NCI-H2171 (cell line): ENCODE measurements around the gene RASSF7.

Experiments used
- DNase-seq: peaks from one replicate; lab custom pipeline; 2025; lab: John Stamatoyannopoulos, UW

Gene RASSF7

GRCh38 chr11:610146-610801 lies 49.5 kb downstream of the RASSF7 start:
- no peak for DNase-seq

DNA sequence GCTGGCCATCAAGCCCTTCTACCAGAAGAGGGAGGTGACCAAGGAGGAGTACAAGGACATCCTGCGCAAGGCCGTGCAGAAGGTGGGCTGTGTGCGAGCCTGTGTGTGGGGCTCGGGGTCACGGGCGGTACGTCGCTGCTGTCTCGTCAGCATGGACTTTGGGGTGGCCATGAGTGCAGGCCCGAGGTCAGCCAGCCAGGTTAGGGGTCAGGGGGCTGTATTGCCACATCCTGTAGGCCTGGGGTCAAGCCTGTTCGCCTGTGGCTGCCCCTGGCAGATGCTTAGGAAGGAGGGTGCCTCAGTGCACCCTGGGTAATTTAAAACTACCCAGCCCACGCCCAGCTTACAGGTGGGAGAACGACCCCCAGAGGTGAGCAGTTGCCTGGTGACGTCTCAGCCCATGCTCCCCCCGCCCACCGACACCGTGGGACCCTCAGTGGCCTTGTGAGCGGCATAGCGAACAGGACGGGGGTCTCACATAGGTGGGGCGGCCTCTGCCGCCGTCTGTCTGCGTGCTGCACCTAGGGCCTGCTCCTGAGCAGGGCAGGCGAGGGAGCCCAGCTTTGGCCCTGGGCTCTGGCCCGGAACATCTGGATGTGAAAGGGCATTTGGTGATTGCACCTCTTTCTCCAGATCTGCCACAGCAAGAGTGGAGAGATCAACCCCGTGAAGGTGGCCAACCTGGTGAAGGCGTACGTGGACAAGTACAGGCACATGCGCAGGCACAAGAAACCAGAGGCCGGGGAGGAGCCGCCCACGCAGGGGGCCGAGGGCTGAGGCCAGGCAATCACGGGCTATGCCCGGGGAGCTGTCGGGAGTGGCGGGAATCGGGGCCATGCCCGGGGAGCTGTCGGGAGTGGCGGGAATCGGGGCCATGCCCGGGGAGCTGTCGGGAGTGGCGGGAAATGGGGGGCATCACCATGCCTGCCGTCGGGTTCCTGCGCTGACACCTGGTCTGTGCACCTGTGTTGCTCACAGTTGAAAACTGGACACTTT lies 50.5 kb downstream of the RASSF7 start:
- DNase-seq, result no peak

GRCh38 chr11:612201-612960 lies 51.6 kb downstream of the RASSF7 start:
- no peak for DNase-seq

- no peak for DNase-seq
Observed at GRCh38 chr11:612961-613300, 52.2 kb downstream of the RASSF7 start.

GRCh38 chr11:613369-613968 lies 52.7 kb downstream of the RASSF7 start:
- DNase-seq, result peak; percentile 12
